H9 (cell line): Measurements from ENCODE around the gene DNASE1. TPM values are rescaled to one million over a fixed set of nuclear protein-coding genes. Genes with fewer than 3 reads are reported as not detected.
"Not testable (repeated sequence)": the region's sequence is repeated elsewhere in the genome, so short reads cannot be mapped to it uniquely, and the experiment has no call there.

Experiments
- DNase-seq: peaks from one replicate; pipeline ENCODE4 v3.0.0-alpha.2; 2017
- H2AFZ ChIP-seq: one replicate; pipeline ENCODE4 v1.6.1; 2013; ENCODE audit warnings: mild to moderate bottlenecking, low read length, control low read depth, moderate library complexity
- H2AK5ac ChIP-seq: 2 replicates; pipeline ENCODE4 v1.6.1; 2013; ENCODE audit warnings: low read length, control low read depth, mixed read lengths; ENCODE audit not compliant: insufficient read length
- H2BK120ac ChIP-seq: one replicate; pipeline ENCODE4 v1.6.1; 2013; ENCODE audit warnings: low read depth, mild to moderate bottlenecking, low read length, control low read depth, inconsistent platforms; ENCODE audit not compliant: poor library complexity, severe bottlenecking
- H2BK12ac ChIP-seq: 2 replicates; pipeline ENCODE4 v1.6.1; 2013; ENCODE audit warnings: low read length, control low read depth, mixed read lengths, low read depth; ENCODE audit not compliant: insufficient read length
- H2BK15ac ChIP-seq: 2 replicates; pipeline ENCODE4 v1.6.1; 2013; ENCODE audit warnings: low read depth, low read length, control low read depth
- H2BK20ac ChIP-seq: one replicate; pipeline ENCODE4 v1.6.1; 2013; ENCODE audit warnings: low read depth, mild to moderate bottlenecking, low read length, control low read depth, inconsistent platforms; ENCODE audit not compliant: poor library complexity, severe bottlenecking
- H2BK5ac ChIP-seq: 2 replicates; pipeline ENCODE4 v1.6.1; 2013; ENCODE audit warnings: low read length, control low read depth, mixed read lengths; ENCODE audit not compliant: insufficient read length
- H3K14ac ChIP-seq: 2 replicates; pipeline ENCODE4 v1.6.1; 2013; ENCODE audit warnings: low read length, control low read depth; ENCODE audit not compliant: insufficient read depth
- H3K18ac ChIP-seq: 2 replicates; pipeline ENCODE4 v1.6.1; 2013; ENCODE audit warnings: low read depth, mild to moderate bottlenecking, mixed read lengths, low read length, control low read depth; ENCODE audit not compliant: insufficient read length
- H3K23ac ChIP-seq: 2 replicates; pipeline ENCODE4 v1.6.1; 2013; ENCODE audit warnings: low read length, control low read depth, mixed read lengths, low read depth; ENCODE audit not compliant: insufficient read length
- H3K23me2 ChIP-seq: 2 replicates; pipeline ENCODE4 v1.6.1; 2013; ENCODE audit warnings: low read depth, mild to moderate bottlenecking, mixed read lengths, low read length, control low read depth; ENCODE audit not compliant: insufficient read length, poor library complexity, severe bottlenecking
- H3K27ac ChIP-seq: 2 replicates; pipeline ENCODE4 v1.5.1; 2013; ENCODE audit warnings: low read length, control low read depth, mixed read lengths, low read depth; ENCODE audit not compliant: insufficient read length
- H3K27me3 ChIP-seq: 2 replicates; pipeline ENCODE4 v1.6.1; 2013; ENCODE audit warnings: low read length, control low read depth, inconsistent platforms; ENCODE audit not compliant: insufficient read depth
- H3K4ac ChIP-seq: 2 replicates; pipeline ENCODE4 v1.6.1; 2013; ENCODE audit warnings: low read depth, mild to moderate bottlenecking, control low read depth, inconsistent platforms, low read length, moderate library complexity
- H3K4me1 ChIP-seq: 2 replicates; pipeline ENCODE4 v1.6.1; 2013; ENCODE audit warnings: low read length, control low read depth, inconsistent platforms; ENCODE audit not compliant: insufficient read depth
- H3K4me2 ChIP-seq: 2 replicates; pipeline ENCODE4 v1.6.1; 2013; ENCODE audit warnings: low read length, control low read depth, mixed read lengths; ENCODE audit not compliant: insufficient read length, insufficient read depth
- H3K56ac ChIP-seq: 2 replicates; pipeline ENCODE4 v1.6.1; 2013; ENCODE audit warnings: low read depth, mild to moderate bottlenecking, mixed read lengths, low read length, control low read depth; ENCODE audit not compliant: insufficient read length
- H3K79me1 ChIP-seq: 2 replicates; pipeline ENCODE4 v1.6.1; 2013; ENCODE audit warnings: low read depth, mild to moderate bottlenecking, moderate library complexity, low read length, control low read depth, inconsistent platforms; ENCODE audit not compliant: insufficient read depth, poor library complexity, severe bottlenecking
- H3K79me2 ChIP-seq: 2 replicates; pipeline ENCODE4 v1.6.1; 2013; ENCODE audit warnings: low read length, control low read depth, inconsistent platforms; ENCODE audit not compliant: insufficient read depth
- H3K9ac ChIP-seq: 2 replicates; pipeline ENCODE4 v1.6.1; 2013; ENCODE audit warnings: low read length, control low read depth, mixed read lengths; ENCODE audit not compliant: insufficient read length; ENCODE audit errors: extremely low read depth
- H3K9me3 ChIP-seq: one replicate; pipeline ENCODE4 v1.6.1; 2013; ENCODE audit warnings: low read depth, low read length, inconsistent platforms; ENCODE audit not compliant: control insufficient read depth
- H3T11ph ChIP-seq: one replicate; pipeline ENCODE4 v1.6.1; 2013; ENCODE audit warnings: mild to moderate bottlenecking, low read length, control low read depth, inconsistent platforms
- H4K20me1 ChIP-seq: one replicate; pipeline ENCODE4 v1.6.1; 2013; ENCODE audit not compliant: control insufficient read depth, insufficient read length, insufficient read depth
- H4K5ac ChIP-seq: 2 replicates; pipeline ENCODE4 v1.6.1; 2013; ENCODE audit warnings: low read depth, mild to moderate bottlenecking, mixed read lengths, low read length, control low read depth; ENCODE audit not compliant: insufficient read length
- H4K8ac ChIP-seq: replicated peaks from 2 replicates; pipeline ENCODE4 v1.6.1; 2013; ENCODE audit warnings: low read length, control low read depth, mixed read lengths, low read depth; ENCODE audit not compliant: insufficient read length
- H4K91ac ChIP-seq: 2 replicates; pipeline ENCODE4 v1.6.1; 2013; ENCODE audit warnings: low read depth, mild to moderate bottlenecking, moderate library complexity, mixed read lengths, low read length, control low read depth; ENCODE audit not compliant: insufficient read length
- H3K27ac Mint-ChIP-seq, 3 experiments: 2 replicates in 2 of 3; 3 replicates in 1 of 3; pipeline ENCODE4 v1.8.0; 2020 to 2021; ENCODE audit warnings: mixed read lengths in 3 of 3, mild to moderate bottlenecking in 1 of 3, moderate library complexity in 1 of 3
- H3K27me3 Mint-ChIP-seq: 2 replicates; pipeline ENCODE4 v1.8.0; 2021; ENCODE audit warnings: low read depth, mild to moderate bottlenecking, moderate library complexity, mixed read lengths
- H3K36me3 Mint-ChIP-seq, 3 experiments: 2 replicates in 2 of 3; 3 replicates in 1 of 3; pipeline ENCODE4 v1.8.0; 2020 to 2021; ENCODE audit warnings: low read depth in 3 of 3, mixed read lengths in 3 of 3; ENCODE audit not compliant: insufficient read depth in 1 of 3
- H3K4me1 Mint-ChIP-seq, 2 experiments: 2 replicates each; pipeline ENCODE4 v1.8.0; 2020; ENCODE audit warnings: mixed read lengths in 2 of 2
- H3K4me3 Mint-ChIP-seq, 2 experiments: 2 replicates in 1 of 2; 3 replicates in 1 of 2; pipeline ENCODE4 v1.8.0; 2020 to 2021; ENCODE audit warnings: mild to moderate bottlenecking in 2 of 2, mixed read lengths in 2 of 2, moderate library complexity in 1 of 2
- H3K9me3 Mint-ChIP-seq, 2 experiments: 2 replicates in 1 of 2; 3 replicates in 1 of 2; pipeline ENCODE4 v1.8.0; 2020; ENCODE audit warnings: mild to moderate bottlenecking in 2 of 2, mixed read lengths in 2 of 2, moderate library complexity in 1 of 2
- WGBS: extraction: QIAGEN DNeasy Blood & Tissue Kit; methylation state at CpG from one replicate; pipeline ENCODE4 v1.1.7; 2013; ENCODE audit warnings: missing lambda C conversion rate, low lambda C conversion rate, mixed read lengths; ENCODE audit not compliant: insufficient read length; ENCODE audit errors: extremely low coverage; 5-methylcytosine and 5-hydroxymethylcytosine counted together
- total RNA-seq: library from RNA; stranded (reverse); gene quantifications from 2 replicates; pipeline ENCODE4 v1.2.1, GENCODE V29; 2021
- TF ChIP-seq, protein P1 (sequence below): fragments of 200-600 bp; sonication (generic); conservative IDR thresholded peaks from 3 replicates; pipeline ENCODE4 v1.8.0; 2021; ENCODE audit warnings: antibody characterized with exemption, mild to moderate bottlenecking

DNASE1 gene
- total RNA-seq, 1 experiment from 2014 or later = 10.1 TPM

DNA sequence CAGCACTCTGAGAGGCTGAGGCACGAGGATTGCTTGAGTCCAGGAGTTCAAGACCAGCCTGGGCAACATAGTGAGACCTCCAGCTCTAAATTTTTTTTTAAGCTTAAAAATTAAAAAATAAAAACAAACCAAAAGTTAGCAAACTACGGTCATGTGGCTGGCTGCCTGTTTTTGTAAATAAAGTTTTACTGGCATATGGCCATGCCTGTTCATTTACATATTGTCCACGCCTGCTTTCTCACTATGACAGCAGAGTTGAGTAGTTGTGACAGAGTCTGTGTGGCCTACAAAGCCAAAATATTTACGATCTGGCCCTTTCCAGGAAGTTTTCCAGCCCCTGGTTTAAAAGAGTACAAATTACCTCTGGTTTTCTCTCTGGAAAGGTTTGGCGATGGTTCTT lies 46.4 kb upstream of the DNASE1 start:
- H3K27ac Mint-ChIP-seq = peak overlapping the region in 1 of 3 experiments; percentile 83; a peak in 1 of 7 replicates
- peaks cover 6% of the 10 kb centered on the region for H3K79me2 ChIP-seq
- no peak overlapping the region for H2BK5ac ChIP-seq
- H4K20me1 ChIP-seq = no peaks in the 10 kb centered on the region
- no peak for DNase-seq
- H3K4me2 ChIP-seq = no peak overlapping the region
- H3K9me3 Mint-ChIP-seq = no peaks in the 10 kb centered on the region
- no peaks in the 10 kb centered on the region for H3K27me3 ChIP-seq
- H3K23me2 ChIP-seq = peaks cover 4% of the 10 kb centered on the region
- H2BK12ac ChIP-seq = no peak overlapping the region
- no peak overlapping the region for H3K9ac ChIP-seq
- peak overlapping the region; percentile 0 for H2BK120ac ChIP-seq
- no peak overlapping the region for H4K5ac ChIP-seq
- no peak overlapping the region for H3K18ac ChIP-seq
- H3K27me3 Mint-ChIP-seq = no peaks in the 10 kb centered on the region
- no peak overlapping the region for H2BK20ac ChIP-seq
- peaks cover 10 to 32% (median 27%) of the 10 kb centered on the region in 3 experiments for H3K36me3 Mint-ChIP-seq
- H3K4me1 ChIP-seq = no peaks in the 10 kb centered on the region
- H3K14ac ChIP-seq = no peak overlapping the region
- H3K4me3 Mint-ChIP-seq = no peak overlapping the region
- H2BK15ac ChIP-seq = no peak overlapping the region
- no peak overlapping the region for H3K56ac ChIP-seq
- no peak overlapping the region for H3K23ac ChIP-seq
- WGBS = no CpG with 5 or more reads among the region's 5 CpGs
- peaks cover 18 to 19% of the 10 kb centered on the region in 2 experiments for H3K4me1 Mint-ChIP-seq
- TF ChIP-seq, protein P1, sequence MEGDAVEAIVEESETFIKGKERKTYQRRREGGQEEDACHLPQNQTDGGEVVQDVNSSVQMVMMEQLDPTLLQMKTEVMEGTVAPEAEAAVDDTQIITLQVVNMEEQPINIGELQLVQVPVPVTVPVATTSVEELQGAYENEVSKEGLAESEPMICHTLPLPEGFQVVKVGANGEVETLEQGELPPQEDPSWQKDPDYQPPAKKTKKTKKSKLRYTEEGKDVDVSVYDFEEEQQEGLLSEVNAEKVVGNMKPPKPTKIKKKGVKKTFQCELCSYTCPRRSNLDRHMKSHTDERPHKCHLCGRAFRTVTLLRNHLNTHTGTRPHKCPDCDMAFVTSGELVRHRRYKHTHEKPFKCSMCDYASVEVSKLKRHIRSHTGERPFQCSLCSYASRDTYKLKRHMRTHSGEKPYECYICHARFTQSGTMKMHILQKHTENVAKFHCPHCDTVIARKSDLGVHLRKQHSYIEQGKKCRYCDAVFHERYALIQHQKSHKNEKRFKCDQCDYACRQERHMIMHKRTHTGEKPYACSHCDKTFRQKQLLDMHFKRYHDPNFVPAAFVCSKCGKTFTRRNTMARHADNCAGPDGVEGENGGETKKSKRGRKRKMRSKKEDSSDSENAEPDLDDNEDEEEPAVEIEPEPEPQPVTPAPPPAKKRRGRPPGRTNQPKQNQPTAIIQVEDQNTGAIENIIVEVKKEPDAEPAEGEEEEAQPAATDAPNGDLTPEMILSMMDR = no peak
- H3T11ph ChIP-seq = no peak overlapping the region
- no peak overlapping the region for H4K91ac ChIP-seq
- H4K8ac ChIP-seq = no peak overlapping the region
- peaks cover 3% of the 10 kb centered on the region for H3K79me1 ChIP-seq
- H3K27ac ChIP-seq = no peak overlapping the region
- no peak overlapping the region for H2AK5ac ChIP-seq
- no peak overlapping the region for H3K4ac ChIP-seq
- no peaks in the 10 kb centered on the region for H3K9me3 ChIP-seq
- no peak overlapping the region for H2AFZ ChIP-seq

DNA sequence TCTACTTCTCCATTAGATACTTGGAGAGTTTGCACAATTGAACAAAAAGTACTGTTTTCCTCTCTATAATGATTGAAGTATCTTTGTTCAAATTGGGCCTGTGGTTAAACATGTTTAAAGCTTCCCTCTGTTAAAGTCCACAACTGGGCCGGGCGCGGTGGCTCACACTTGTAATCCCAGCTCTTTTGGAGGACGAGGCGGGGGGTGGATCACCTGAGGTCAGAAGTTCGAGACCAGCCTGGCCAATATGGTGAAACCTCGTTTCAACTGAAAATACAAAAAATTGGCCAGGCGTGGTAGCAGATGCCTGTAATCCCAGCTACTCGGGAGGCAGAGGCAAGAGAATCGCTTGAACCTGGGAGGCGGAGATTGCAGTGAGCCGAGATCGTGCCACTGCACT lies 45.5 kb upstream of the DNASE1 start:
- peaks cover 22 to 23% of the 10 kb centered on the region in 2 experiments for H3K4me1 Mint-ChIP-seq
- H3K79me2 ChIP-seq, H2BK15ac ChIP-seq, H3K4me2 ChIP-seq, H2AFZ ChIP-seq, H3K4me3 Mint-ChIP-seq, H4K8ac ChIP-seq, H3K27ac Mint-ChIP-seq, H4K5ac ChIP-seq, H3K14ac ChIP-seq, DNase-seq, H3K4me1 ChIP-seq, H4K20me1 ChIP-seq, H3K23me2 ChIP-seq, H3K9me3 ChIP-seq, H2BK5ac ChIP-seq, H3K9me3 Mint-ChIP-seq, H3K56ac ChIP-seq, H2BK120ac ChIP-seq, H2BK12ac ChIP-seq, H3K9ac ChIP-seq, H3K18ac ChIP-seq, H3K4ac ChIP-seq, H3K27ac ChIP-seq, H3T11ph ChIP-seq, H3K27me3 Mint-ChIP-seq, H2BK20ac ChIP-seq, H3K23ac ChIP-seq, H3K79me1 ChIP-seq, H4K91ac ChIP-seq, H3K27me3 ChIP-seq, H2AK5ac ChIP-seq: not testable (repeated sequence)
- peaks cover 7 to 30% (median 24%) of the 10 kb centered on the region in 3 experiments; a peak in 6 of 7 replicates for H3K36me3 Mint-ChIP-seq
- no CpG with 5 or more reads among the region's 13 CpGs for WGBS
